HG03575 (cell line): ENCODE results near the gene MILR1.
"Not testable (repeated sequence)": the region's sequence is repeated elsewhere in the genome, so short reads cannot be mapped to it uniquely, and the experiment has no call there.

ENCODE experiments used
- ATAC-seq: cut with Tn5 transposase; IDR thresholded peaks from one replicate; pipeline ENCODE4 v1.9.1; 2021; ENCODE audit not compliant: unreplicated experiment, insufficient number of reproducible peaks, low FRiP score; ENCODE audit errors: extremely low read depth

Gene MILR1, protein sequence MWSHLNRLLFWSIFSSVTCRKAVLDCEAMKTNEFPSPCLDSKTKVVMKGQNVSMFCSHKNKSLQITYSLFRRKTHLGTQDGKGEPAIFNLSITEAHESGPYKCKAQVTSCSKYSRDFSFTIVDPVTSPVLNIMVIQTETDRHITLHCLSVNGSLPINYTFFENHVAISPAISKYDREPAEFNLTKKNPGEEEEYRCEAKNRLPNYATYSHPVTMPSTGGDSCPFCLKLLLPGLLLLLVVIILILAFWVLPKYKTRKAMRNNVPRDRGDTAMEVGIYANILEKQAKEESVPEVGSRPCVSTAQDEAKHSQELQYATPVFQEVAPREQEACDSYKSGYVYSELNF

DNA sequence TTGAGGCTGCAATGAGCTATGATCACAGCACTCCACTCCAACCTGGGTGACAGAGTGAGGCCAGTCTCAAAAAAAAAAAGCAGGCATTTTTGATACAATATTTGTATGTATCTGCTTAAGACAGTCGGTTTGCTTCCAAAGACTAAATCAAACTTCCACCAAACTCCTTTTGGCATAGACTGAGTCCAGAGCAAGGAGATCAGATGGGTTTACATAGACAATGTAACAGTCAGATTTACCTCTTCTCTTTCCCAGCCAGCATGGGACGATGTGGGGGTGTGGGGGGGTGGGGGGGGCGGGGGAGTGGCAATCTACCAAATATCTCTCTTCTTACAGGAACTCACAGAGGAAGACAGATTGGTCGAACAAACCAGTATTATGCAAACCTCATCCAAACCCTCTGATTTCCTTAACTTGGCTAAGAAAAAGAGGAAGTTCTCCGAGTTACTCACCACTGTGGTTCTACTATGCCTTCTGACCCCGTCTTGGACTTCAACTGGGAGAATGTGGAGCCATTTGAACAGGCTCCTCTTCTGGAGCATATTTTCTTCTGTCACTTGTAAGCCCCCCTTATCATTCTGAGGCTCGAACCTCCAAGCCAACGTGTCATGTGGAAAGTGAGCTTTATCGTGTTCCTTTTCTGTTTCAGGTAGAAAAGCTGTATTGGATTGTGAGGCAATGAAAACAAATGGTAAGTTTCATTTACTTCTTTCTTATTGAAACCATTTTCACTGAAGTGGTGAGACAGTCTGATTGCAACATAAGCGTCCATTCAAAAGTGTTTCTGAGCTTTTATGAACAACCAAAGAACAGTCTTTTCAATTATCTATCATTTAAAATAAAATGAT lies at the start of gene MILR1:
MILR1 (plus strand) TSS at position 451 of the 848 bp plus-strand sequence; CDS start at position 505, 54 bp downstream.
- ATAC-seq = no peak

DNA sequence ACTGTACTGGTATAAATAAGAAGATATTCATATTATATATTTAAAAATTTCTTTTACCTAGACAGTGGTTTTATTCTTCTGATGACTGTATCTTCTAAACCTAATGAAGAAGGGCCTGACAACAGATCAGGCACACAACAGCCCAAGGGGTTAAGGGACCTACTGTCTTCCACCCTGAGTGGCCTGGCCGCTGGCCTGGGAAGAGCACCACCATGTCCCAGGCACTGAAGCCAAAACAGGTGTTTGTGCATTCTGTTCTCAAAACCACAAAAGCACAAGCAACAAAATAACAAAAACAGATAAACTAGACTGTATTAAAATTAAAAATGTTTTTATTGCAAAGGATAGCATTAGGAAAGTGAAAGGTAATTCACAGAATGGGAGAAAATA lies 49.2 kb upstream of the MILR1 start:
- ATAC-seq = no peak

DNA sequence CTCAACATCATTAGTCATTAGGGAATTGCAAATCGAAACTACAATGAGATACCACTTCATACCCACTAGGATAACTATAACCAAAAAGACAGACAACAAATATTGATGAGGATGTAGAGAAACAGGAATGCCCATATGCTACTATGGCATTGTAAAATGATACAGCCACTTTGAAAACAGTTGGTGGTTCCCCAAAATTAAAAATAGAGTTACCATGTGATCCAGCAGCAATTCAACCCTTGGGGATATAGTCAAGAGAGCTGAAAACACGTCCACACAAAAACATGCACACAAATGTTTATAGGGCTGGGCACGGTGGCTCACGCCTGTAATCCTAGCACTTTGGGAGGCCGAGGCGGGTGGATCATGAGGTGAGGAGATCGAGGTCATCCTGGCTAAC lies 48.3 kb upstream of the MILR1 start:
- no peak for ATAC-seq

DNA sequence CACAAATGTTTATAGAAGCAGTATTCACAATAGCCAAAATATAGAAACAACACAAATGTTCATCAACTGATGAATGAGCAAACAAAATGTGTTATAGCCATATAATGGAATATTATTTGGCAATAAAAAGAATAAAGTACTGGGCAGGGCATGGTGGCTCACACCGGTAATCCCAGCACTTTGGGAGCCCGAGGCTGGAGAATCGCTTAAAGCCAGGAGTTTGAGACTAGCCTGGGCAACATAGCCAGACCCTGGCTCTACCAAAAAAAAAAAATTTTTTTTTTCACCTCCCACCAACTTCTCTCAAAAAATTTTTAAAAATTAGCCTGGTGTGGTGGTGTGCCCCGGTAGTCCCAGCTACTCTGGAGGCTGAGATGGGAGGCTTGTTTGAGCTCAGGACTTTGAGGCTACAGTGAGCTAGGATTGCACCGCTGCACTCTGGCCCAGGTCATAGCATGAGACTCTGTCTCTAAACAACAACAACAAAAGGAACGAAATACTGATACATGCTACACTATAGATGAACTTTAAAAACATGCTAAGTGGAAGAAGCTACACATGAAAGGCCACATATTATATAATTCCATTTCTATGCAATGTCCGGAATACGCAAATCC lies 47.6 kb upstream of the MILR1 start:
- no peak for ATAC-seq

DNA sequence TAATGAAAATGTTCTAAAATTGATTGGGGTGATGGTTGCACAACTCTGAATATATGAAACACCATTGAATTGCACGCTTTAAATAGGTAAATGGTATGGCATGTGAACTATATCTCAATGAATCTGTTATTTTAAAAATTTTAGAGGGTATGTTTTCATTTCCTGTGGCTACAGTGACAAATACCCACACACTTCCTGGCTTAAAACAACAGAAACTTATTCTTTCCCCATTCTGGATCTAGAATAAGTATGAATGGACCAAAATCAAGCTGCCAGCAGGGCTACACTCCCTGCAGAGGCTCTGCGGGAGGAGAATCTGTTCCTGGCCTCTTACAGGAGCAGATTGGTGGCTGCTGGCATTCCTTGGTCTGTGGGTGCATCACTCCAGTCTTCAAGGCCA lies 47.0 kb upstream of the MILR1 start:
- no peak for ATAC-seq

DNA sequence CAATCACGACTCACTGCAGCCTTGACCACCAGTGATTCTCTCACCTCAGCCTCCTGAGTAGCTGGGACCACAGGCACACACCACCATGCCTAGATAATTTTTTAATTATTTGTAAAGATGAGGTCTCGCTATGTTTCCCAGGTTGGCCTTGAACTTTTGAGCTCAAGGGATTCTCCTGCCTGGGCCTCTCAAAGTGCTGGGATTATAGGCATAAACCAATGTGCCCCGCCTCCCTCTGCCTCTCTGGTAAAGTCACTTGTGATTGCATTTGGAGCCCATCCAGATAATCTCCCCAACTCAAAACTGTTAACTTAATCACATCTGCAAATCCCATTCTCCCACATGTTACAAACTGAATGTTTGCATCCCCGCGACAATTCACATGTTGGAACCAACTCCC lies 46.4 kb upstream of the MILR1 start:
- ATAC-seq = no peak

DNA sequence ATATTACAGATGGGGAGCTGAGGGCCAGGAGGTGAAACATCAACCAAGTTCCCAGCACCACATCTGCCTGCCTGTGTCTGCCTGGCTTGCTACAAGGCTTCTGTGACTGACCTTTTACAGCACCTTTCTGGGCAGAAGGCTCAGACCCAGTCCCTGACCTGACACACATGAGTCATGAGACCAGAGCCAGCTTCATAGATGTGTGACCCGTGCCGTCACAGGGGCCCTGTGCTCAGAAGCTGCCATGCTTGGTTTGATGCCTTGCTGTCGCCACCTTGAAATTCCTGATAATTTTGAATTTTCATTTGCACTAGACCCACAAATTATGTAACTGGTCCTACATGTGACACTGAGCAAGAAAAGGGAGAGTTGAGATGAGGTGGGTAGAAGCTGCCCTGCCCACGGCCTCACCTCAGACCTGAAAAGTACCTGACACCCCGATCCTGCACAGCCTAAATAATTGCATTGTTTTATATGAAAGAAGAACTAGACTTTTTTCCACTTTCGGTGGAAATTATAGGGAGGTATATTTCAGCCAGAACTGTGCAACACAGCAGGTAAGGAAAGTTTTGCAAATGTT lies 44.9 kb upstream of the MILR1 start:
- ATAC-seq = no peak

DNA sequence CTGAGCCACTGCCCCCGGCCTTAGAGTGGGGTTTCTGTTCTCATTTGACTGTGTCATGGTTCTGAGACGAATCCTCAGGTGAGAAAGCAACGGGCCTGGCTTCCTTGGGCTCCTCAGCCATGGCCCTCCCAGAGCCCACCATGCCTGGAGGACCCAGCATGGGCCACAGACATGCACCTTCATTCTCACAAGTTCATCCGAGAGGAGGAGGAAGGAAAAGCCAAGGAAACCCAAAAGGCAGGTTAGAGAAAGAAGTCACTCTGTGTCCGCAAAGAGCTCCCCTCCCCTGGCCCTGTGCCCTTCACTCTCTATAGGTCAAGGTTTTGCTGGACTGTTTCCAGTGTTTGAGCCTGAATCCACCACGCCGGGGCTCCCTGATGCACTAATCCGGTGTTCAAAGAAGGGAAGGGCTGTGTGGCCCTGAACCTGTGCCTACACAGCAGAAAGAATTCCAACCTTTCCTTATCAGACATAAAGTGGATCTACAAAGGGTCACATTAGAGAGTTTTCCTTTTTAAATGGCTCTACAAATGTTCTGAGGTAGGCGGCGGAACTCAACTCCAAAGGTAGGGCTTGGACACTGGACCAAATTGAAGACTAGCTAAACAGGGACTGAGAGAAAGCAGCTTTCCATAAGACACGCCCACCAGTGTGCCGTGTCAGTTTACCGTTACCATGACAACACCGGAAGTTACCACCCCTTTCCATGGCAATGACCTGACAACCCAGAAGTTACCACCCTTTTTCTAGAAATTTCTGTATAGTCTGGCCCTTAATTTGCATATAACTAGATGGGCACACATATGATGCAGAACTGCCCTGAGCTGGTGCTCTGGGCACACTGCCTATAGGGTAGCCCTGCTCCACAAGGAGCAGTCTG lies 42.4 kb upstream of the MILR1 start:
- no peak for ATAC-seq

DNA sequence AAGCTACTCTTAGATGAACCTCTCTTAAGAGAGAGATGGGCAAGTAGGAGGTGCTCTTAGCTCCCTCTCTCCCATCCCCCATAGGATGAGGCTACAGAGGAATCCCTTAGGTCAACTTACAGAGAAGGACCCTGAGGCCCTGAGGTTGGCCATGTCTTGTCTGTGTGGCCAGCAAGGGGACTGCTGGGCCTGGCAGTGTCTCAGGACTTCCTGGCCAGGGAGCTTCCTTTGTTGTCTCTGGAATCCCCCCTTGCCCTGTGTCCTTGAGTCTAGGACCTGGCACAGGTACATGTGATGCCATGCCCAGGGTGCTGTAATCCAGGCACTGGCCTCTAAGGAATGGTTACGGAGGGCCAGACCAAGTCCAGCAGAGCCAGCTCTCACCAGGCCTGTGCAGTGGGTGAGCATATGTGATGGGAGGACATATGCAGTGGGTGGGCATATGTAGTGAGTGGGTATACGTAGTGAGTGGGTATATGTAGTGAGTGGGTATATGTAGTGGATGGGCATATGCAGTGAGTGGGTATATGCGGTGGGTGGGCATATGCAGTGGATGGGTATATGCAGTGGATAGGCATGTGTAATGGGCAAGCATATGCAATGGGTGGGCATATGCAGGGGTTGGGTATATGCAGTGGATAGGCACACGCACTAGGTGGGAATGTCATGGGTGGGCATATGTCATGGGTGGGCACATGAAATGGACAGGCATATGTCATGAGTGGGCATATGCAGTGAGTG lies 38.0 kb upstream of the MILR1 start:
- ATAC-seq = no peak

DNA sequence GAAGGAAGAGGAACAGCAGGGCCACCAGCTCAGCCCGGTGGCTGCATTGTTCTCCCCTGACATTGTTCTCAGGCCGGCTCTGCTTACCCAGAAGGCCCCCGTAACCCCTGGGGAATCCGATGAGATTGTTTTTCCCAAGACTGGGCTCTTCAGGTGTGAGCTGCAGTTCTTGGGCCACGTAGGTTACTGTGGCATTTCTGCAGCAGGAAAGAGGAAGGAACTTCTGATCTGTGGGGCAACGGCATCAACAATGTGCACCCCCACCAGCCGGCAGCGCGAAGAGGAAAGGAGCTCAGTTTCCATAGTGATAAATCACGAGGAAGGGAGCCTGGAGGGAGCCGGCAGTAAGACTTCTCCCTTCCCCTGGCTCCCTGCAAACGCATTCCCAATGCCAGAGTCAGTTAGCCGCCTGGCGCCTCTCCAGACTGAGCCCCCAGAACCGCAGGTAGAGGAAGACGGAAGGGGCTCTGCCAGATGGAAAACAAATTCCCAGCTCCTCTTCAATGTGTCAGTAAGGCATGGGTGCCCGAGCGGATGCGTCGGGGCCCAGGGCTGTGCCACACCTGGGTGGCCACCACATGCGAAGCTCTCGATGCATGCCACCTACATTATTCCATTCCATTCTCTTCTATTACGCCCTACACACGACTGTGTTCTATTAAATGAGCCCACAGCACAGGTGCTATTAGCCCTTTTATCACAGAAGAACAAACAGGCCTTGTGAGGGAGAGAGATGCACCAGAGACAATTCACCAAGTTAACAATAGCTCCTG lies 36.7 kb upstream of the MILR1 start:
- ATAC-seq = no peak

DNA sequence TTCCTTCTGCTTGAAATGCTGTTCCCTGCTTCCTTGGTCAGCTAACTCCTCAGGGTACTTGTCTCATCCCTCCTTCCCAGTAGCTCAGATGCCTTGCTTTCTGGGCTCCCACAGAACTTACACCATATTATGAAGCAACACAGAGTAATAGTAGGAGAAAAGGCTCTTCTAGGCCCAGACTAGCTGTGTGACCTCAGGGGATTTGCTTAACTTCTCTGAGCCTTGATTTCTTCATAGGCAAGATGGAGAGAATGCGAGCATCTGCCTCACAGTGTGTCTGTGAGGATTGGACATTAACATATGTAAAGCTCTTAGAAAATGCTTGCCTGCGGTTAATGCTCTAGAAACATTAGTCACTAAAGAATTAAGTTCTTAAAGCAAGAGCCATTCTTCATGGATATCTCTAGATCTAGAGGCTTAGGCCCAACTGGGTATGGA lies 36.0 kb upstream of the MILR1 start:
- no peak for ATAC-seq

DNA sequence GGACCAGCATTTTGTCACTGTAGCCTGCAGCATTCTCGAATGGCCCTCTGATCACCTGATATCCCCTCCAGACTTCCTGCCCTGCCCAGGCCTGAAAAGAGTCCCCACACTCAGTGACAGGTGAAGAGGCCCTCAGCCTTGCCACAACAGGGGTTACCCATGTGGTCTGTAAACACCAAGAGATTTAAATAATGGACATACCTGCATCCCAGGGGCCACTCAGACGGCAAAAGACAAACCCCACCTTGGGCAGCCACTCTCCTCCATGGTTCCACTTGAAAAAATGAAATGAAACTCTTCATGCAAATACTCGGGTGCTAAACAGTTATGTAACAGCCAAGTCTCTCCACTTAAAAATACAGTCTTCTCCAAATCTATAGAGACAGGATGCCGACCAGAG lies 35.4 kb upstream of the MILR1 start:
- no peak for ATAC-seq

DNA sequence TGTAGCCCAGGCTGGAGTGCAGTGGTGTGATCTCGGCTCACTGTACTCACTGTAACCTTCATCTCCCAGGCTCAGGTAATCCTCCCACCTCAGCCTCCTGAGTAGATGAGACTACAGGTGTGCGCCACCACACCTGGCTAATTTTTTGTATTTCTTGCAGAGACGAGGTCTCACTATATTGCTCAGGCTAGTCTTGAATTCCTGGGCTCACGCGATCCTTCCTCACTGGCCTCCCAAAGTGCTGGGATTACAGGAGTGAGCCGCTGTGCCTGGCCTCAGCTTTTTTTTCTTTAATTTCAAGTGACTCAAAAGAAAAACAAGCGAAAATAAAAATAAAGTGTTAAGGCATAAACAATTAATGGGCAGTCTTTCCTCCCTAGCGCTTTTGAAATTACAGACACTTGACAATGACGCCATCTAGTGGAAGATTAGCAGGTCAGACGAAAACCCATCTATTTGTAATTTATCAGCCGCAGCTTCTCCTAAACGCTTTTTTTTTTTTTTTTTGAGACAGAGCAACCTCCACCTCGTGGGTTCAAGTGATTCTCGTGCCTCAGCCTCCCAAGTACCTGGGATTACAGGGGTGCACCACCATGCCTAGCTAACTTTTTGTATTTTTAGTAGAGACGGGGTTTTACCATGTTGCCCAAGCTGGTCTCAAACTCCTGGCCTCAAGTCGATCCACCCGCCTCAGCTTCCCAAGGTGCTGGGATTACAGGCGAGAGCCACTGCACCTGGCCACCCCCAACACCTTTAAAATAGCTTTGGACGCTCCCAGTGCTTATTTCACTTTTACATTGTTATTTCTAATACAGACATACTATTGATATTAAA lies 30.2 kb upstream of the MILR1 start:
- no peak for ATAC-seq

DNA sequence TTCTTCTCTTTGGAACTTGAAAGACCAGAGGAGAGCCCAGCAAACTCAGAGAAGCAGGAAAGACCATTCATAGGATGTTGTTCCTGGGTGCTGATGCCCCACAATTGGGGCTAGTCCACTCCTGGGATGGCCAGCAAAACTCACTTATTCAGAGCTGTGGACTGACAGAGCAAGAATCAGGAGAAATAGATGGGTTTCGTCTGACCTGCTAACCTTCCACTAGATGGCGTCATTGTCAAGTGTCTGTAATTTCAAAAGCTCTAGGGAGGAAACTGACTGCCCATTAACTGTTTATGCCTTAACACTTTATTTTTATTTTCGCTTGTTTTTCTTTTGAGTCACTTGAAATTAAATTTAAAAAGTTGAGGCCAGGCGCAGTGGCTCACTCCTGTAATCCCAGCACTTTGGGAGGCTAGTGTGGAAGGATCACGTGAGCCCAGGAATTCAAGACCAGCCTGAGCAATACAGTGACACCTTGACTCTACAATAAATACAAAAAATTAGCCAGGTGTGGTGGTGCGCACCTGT lies 28.7 kb upstream of the MILR1 start:
- no peak for ATAC-seq

DNA sequence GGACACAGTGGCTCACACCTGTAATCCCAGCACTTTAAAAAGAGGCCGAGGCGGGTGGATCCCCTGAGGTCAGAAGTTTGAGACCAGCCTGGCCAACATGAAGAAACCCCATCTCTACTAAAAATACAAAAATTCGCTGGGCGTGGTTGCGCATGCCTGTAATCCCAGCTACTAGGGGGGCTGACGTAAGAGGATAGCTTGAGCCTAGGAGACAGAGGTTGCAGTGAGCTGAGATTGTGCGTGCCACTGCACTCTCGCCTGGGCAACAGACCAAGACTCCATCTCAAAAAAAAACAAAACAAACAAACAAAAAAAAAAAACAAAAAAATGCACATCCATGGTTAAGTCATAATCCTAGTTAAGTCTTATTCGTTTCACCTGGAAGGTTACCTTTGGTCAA lies 26.8 kb upstream of the MILR1 start:
- not testable (repeated sequence) for ATAC-seq

DNA sequence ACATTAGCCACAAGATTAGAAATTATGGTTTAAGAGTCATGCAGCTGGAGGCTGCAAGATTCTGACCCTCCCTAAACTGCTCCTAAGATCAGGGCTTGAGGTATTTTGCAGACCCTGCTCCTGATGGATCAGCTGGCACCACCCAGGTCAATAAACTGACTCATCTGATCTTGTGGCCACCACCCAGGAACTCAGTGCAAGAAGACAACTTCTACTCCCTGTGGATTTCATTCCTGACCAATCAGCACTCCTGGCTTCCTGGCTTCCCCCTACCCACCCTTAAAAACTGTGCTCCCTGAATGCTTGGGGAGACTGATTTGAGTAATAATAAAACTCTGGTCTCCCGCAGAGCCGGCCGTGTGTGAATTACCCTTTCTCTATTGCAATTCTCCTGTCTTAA lies 25.0 kb upstream of the MILR1 start:
- ATAC-seq = no peak
